Mucosa of rectum (tissue), 2 donors: ENCODE data around the gene ZMYND8.

Source experiments
- H3K27ac ChIP-seq, 2 donors: one replicate each; pipeline ENCODE4 v1.7.0; 2013; ENCODE audit warnings: inconsistent platforms in 2 of 2, low read depth in 2 of 2, low read length in 2 of 2
- H3K27me3 ChIP-seq, 2 donors: one replicate each; pipeline ENCODE4 v1.7.0; 2013; ENCODE audit warnings: low read length in 2 of 2; ENCODE audit not compliant: control insufficient read depth in 2 of 2, insufficient read depth in 2 of 2
- H3K36me3 ChIP-seq, 2 donors: one replicate each; pipeline ENCODE4 v1.7.0; 2013; ENCODE audit warnings: low read length in 2 of 2; ENCODE audit not compliant: control insufficient read depth in 2 of 2, insufficient read depth in 2 of 2
- H3K4me1 ChIP-seq, 2 donors: one replicate each; pipeline ENCODE4 v1.7.0; 2013; ENCODE audit warnings: low read length in 2 of 2, mild to moderate bottlenecking in 1 of 2; ENCODE audit not compliant: control insufficient read depth in 2 of 2, insufficient read depth in 2 of 2
- H3K4me3 ChIP-seq, 2 donors: one replicate each; pipeline ENCODE4 v1.7.0; 2013; ENCODE audit warnings: low read length in 2 of 2
- H3K9ac ChIP-seq, 2 donors: one replicate each; pipeline ENCODE4 v1.7.0; 2013; ENCODE audit warnings: low read length in 2 of 2, low read depth in 1 of 2, mild to moderate bottlenecking in 1 of 2
- H3K9me3 ChIP-seq, 2 donors: one replicate each; pipeline ENCODE4 v1.7.0; 2013; ENCODE audit warnings: low read length in 2 of 2; ENCODE audit not compliant: control insufficient read depth in 2 of 2
- donor health status: healthy.
- donor health status: Normal muscosa, but diverticular disease.

ZMYND8 gene

GRCh38 chr20:47298624-47299023 lies 57.9 kb downstream of the ZMYND8 start:
- Histone ChIP-seq H3K9me3 (no peaks in the 10 kb centered on the region), H3K4me3 (no peak overlapping the region), H3K36me3 (peaks cover 61 to 62% of the 10 kb centered on the region in 2 donors), H3K9ac (no peak overlapping the region), H3K27ac (no peak overlapping the region), H3K27me3 (no peaks in the 10 kb centered on the region), H3K4me1 (peaks cover 2% of the 10 kb centered on the region in 2 donors)

- H3K4me1 ChIP-seq: no peaks in the 10 kb centered on the region
- no peaks in the 10 kb centered on the region for H3K9me3 ChIP-seq
- no peak overlapping the region for H3K4me3 ChIP-seq
- no peak overlapping the region for H3K9ac ChIP-seq
- no peaks in the 10 kb centered on the region for H3K27me3 ChIP-seq
- peaks cover 61 to 64% of the 10 kb centered on the region in 2 donors for H3K36me3 ChIP-seq
- H3K27ac ChIP-seq: no peak overlapping the region
These were observed 58.8 kb downstream of the ZMYND8 start for GRCh38 chr20:47297746-47298145.

DNA sequence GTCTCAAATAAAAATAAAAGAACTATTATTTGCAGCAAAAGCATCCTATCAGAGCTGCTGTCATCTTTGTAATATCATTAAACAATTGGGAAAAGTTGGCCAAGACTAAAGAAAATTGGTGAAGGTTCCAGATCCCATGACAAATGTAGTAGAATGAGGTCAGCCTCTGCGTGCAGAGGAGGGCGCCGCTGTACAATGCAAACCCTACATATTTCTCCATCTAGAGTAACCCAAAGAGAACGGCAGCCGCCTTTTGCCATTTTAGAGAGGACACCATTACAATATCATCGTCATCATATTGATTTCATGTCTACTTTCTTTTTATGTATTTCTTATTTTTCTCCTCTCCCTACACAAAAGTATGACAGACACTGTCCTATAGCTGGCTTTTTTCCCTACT lies 59.5 kb downstream of the ZMYND8 start:
- H3K4me3 ChIP-seq: no peak overlapping the region
- no peak overlapping the region for H3K9ac ChIP-seq
- H3K27me3 ChIP-seq: no peaks in the 10 kb centered on the region
- no peaks in the 10 kb centered on the region for H3K4me1 ChIP-seq
- H3K27ac ChIP-seq: no peak overlapping the region
- peaks cover 56 to 68% of the 10 kb centered on the region in 2 donors for H3K36me3 ChIP-seq
- no peaks in the 10 kb centered on the region for H3K9me3 ChIP-seq

GRCh38 chr20:47295921-47296426 lies 60.5 kb downstream of the ZMYND8 start:
- no peaks in the 10 kb centered on the region for H3K9me3 ChIP-seq
- no peaks in the 10 kb centered on the region for H3K27me3 ChIP-seq
- H3K27ac ChIP-seq: no peak overlapping the region
- no peaks in the 10 kb centered on the region for H3K4me1 ChIP-seq
- peaks cover 61 to 74% of the 10 kb centered on the region in 2 donors for H3K36me3 ChIP-seq
- H3K4me3 ChIP-seq: no peak overlapping the region
- H3K9ac ChIP-seq: no peak overlapping the region

DNA sequence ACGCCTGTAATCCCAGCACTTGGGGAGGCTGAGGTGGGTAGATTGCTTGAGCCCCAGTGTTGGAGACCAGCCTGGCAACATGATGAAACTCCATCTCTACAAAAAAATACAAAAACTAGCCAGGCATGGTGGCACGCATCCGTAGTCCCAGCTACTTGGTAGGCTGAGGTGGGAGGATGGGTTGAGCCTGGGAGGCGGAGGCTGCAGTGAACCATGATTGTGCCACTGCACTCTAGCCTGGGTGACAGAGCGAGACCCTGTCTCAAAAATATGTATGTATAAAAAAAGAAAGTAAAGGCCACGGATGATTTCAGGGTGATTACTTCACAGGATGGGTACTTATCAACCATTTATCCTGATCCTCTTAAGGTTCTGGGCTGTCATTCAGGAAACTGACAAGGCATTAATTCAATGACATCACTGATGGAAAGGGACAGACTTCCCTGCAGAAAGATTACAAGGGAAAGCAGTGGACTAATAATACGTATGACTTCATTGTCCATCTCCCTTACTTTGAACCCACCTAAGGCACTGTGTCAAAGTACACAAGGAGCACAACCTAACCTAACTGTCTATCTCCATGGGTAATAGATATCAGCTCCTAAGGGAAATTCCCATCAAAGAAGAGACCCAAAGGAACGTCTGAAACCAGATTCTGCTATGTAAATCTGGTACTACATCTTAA lies 61.2 kb downstream of the ZMYND8 start:
- Histone ChIP-seq H3K4me1 (no peaks in the 10 kb centered on the region), H3K27me3 (no peaks in the 10 kb centered on the region), H3K9me3 (no peaks in the 10 kb centered on the region), H3K4me3 (no peak overlapping the region), H3K27ac (no peak overlapping the region), H3K9ac (no peak overlapping the region), H3K36me3 (peaks cover 61 to 75% of the 10 kb centered on the region in 2 donors)

GRCh38 chr20:47293631-47294030 lies 62.9 kb downstream of the ZMYND8 start:
- Histone ChIP-seq H3K27me3 (no peaks in the 10 kb centered on the region), H3K4me1 (no peaks in the 10 kb centered on the region), H3K4me3 (no peak overlapping the region), H3K9me3 (no peaks in the 10 kb centered on the region), H3K36me3 (peaks cover 67 to 82% of the 10 kb centered on the region in 2 donors), H3K27ac (no peak overlapping the region), H3K9ac (no peak overlapping the region)

- H3K4me1 ChIP-seq: no peaks in the 10 kb centered on the region
- H3K27me3 ChIP-seq: no peaks in the 10 kb centered on the region
- no peak overlapping the region for H3K4me3 ChIP-seq
- peaks cover 62 to 77% of the 10 kb centered on the region in 2 donors for H3K36me3 ChIP-seq
- H3K9ac ChIP-seq: no peak overlapping the region
- H3K9me3 ChIP-seq: no peaks in the 10 kb centered on the region
- no peak overlapping the region for H3K27ac ChIP-seq
These were observed 63.9 kb downstream of the ZMYND8 start for GRCh38 chr20:47292581-47292980.

- Histone ChIP-seq H3K27me3 (no peaks in the 10 kb centered on the region), H3K27ac (no peak overlapping the region), H3K9ac (no peak overlapping the region), H3K4me1 (no peaks in the 10 kb centered on the region), H3K4me3 (no peak overlapping the region), H3K36me3 (peaks cover 63 to 74% of the 10 kb centered on the region in 2 donors), H3K9me3 (no peaks in the 10 kb centered on the region)
These were observed 65.7 kb downstream of the ZMYND8 start for GRCh38 chr20:47290666-47291430.

GRCh38 chr20:47290008-47290407 lies 66.5 kb downstream of the ZMYND8 start:
- H3K4me1 ChIP-seq: no peaks in the 10 kb centered on the region
- no peak overlapping the region for H3K27ac ChIP-seq
- H3K9me3 ChIP-seq: no peaks in the 10 kb centered on the region
- H3K27me3 ChIP-seq: no peaks in the 10 kb centered on the region
- H3K9ac ChIP-seq: no peak overlapping the region
- no peak overlapping the region for H3K4me3 ChIP-seq
- H3K36me3 ChIP-seq: peaks cover 59 to 73% of the 10 kb centered on the region in 2 donors

GRCh38 chr20:47289096-47289495 lies 67.4 kb downstream of the ZMYND8 start:
- no peak overlapping the region for H3K9ac ChIP-seq
- no peaks in the 10 kb centered on the region for H3K9me3 ChIP-seq
- H3K36me3 ChIP-seq: peaks cover 62 to 71% of the 10 kb centered on the region in 2 donors
- no peaks in the 10 kb centered on the region for H3K4me1 ChIP-seq
- H3K27me3 ChIP-seq: no peaks in the 10 kb centered on the region
- no peak overlapping the region for H3K27ac ChIP-seq
- no peak overlapping the region for H3K4me3 ChIP-seq
